Right ventricle myocardium inferior (tissue), 1 donor: ENCODE measurements around the gene SMG9. TPM values are rescaled to one million over a fixed set of nuclear protein-coding genes. Genes with fewer than 3 reads are reported as not detected.
"Not testable (repeated sequence)": the region's sequence is repeated elsewhere in the genome, so short reads cannot be mapped to it uniquely, and the experiment has no call there.

Experiments used
- ATAC-seq: fragments of 200-7000 bp; cut with Tn5 transposase; one replicate; pipeline ENCODE4 v1.9.1; 2020; ENCODE audit warnings: mild to moderate bottlenecking, moderate library complexity
- DNase-seq: peaks from one replicate; pipeline ENCODE4 v3.0.0; 2021; ENCODE audit errors: missing footprints
- intact Hi-C: fragments of 100-400 bp; cut with DNase I; formaldehyde crosslinking; loops from one replicate; pipeline ENCODE4 v1.11.0; 2022
- total RNA-seq: library from RNA; stranded (reverse); fragmentation: NEBNext Ultra II Directional; extraction: Animal tissue kit (Norgen Biotek cat#: 25700); gene quantifications from one replicate; pipeline ENCODE4 v1.2.1, GENCODE V29; 2021
- donor health status: DM: no; HTN: yes; CAD: no; lungs with severe emphysema.

The SMG9 gene
- total RNA-seq, 1 donor from 2014 or later = 15.7 TPM

DNA sequence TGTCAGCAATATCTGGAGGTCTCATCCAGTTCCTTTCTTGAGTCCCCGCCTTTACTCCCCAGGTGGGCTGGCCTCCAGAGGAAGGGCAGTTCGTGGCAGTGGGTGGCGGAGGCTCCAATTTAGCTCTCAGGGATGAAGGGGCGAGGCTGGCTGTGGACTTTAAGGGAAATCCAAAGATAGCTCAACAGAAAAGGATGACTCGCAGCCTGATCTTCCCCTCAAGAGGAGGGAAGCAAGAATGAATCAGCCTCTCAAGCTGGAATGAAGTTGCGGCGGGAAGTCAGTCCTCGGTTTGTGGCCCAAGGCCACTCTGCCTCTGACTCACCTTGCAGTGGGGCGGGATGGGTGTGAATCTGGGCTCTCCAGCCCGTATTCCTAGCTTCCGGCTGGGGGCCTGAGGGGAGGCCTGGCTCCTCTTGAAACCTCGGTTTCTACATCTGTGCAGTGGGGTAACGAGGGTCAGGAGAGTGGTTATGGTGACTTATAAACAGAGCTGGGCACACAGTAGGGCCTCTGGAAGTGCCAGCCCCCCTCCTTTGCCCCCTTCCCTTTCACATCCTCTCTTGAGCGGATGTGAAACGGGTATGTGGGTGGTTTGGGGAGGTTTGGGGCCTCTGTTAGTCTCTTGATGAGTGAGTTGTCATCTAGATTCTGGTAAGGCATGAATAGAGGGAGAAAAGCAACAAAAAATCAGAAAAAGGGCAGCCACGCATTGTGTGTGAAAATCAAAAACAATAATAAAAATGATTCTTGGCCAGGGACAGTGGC lies 10.5 kb upstream of the SMG9 start:
- ATAC-seq (peak; percentile 51), DNase-seq (no peak)
- intact Hi-C loops = no loop called here

DNA sequence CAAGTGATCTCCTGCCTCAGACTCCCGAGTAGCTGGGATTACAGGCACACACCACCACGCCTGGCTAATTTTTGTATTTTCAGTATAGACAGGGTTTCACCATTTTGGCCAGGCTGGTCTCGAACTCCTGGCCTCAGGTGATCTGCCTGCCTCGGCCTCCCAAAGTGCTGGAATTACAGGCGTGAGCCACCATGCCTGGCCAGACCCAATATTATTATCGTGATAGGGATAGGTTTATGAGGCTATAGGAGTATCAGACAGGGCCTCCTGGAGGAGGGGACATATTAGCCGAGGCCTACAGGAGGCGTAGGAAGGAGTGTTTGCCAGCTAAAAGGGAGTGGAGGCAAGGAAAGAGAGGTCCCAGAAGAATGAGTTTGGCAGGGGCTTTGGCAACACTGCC lies 9.9 kb upstream of the SMG9 start:
- peak; percentile 21 for ATAC-seq
- intact Hi-C loops, DNase-seq: not testable (repeated sequence)

DNA sequence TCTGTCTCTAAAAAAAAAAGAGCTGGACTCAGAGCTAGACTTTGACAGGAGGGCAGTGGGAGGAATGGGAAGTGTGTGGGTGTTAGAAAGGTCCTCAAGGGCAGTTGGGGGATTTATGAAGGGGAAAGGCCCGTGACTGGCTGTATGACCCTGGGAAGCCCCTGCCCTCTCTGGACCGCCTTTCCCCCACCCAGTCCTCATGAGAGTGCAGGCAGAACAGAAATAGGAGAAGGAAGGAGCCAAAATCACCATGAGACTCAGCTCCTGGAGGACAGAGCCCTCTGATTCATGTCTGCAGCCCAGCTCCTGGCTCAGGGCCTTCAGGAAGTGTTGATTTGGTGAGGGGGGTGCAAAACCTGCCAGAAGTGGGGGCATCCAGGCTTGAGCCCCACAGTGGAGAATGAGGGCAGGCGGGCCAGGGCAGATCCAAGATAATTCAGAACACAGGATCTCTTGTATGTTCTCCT lies 8.7 kb upstream of the SMG9 start:
- ATAC-seq = no peak
- no peak for DNase-seq
- intact Hi-C loops = no loop called here

DNA sequence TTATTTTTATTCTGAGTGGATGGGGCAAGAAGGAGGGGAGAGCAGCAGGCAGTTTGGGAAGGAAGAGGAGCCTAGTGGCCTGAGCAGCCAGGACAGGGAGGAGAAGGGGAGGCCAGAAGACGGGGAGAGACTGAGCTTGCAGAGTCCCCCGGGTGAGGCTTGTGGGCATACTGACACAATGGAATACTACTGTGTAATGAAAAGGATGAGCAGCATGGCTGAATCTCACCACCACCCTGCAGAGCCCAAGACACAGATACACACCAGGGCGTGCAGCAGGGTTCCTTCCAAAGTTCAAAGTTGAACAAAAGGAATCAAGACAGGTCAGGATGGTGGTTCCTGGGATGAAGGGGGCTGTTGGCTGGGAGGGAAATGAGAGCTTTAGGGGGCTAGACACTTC lies 8.1 kb upstream of the SMG9 start:
- ATAC-seq (no peak), DNase-seq (no peak)
- intact Hi-C loops = no loop called here

DNA sequence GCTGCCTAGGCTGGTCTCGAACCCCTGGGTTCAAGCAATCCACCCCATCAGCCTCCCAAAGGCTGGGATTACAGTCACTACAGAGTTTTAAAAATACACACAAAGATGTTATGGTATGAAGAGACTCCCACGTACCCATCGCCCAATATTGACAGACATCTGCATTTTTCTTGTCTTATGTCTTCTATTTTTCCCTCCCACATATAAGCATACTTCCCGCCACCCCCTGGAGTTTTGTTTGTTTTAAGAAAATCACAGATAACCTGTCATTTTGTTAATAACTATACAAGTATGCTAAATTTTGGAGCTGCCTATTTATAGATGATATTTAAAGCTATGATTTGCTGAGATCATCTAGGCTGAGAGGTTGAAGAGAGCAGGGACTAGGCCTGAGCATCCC lies 6.2 kb upstream of the SMG9 start:
- intact Hi-C loops = no loop called here
- ATAC-seq (no peak), DNase-seq (no peak)

DNA sequence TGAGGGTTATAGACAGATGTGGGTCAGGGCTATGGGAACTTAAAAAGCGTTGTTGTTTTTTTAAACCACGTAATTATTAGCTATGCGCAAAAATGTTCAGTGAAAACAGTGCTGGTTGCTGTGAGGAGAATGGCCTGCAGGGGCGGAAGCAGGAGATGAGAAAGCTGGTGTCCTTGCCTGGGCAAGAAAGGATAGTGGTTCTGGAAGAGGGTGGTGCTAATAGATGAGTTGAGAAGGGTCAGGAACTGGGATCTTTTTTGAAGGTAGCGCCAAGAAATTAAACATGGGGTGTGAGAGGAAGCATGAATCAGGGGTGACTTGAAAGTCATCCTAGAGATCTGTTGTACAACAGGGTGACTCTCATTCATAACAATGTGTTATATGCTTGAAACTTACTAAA lies 4.8 kb upstream of the SMG9 start:
- DNase-seq (no peak), ATAC-seq (no peak)
- intact Hi-C loops = loop anchor here (10.0 kb wide), 1 partner anchor 175 kb away; the partner anchor contains the start of gene ZNF45

DNA sequence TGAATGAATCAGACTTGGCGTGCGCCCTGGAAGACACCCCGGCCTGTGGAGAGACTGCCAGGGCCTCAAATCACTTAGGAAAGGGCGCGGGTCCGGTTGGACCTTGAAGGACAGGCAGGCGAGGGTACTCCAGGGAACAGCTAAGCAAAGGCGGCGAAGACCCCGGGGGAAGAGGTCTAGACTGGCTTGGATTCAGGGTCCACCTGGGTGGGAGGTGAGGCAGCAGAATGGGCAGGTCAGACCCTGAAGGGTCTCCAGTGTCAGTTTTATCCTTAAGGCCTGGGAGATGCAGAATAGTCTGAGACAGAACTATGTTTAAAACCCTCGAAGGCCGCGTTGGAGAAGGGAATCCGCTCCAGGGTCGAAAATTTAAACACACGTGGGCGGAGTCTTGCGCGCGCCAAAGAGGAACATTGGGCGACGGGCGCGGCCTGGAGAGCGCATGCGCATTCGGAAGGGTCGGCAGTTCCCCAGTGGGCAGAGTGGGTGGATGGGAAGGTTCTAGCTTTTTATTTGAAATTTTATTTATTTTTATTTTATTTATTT lies 567 bp upstream of the SMG9 start:
- ATAC-seq (peak; percentile 74), DNase-seq (peak; percentile 90)
- intact Hi-C loops = loop anchor here (2.0 to 10.0 kb wide), 2 partner anchors 87 to 179 kb away; partner anchors contain the start of gene ZNF45

DNA sequence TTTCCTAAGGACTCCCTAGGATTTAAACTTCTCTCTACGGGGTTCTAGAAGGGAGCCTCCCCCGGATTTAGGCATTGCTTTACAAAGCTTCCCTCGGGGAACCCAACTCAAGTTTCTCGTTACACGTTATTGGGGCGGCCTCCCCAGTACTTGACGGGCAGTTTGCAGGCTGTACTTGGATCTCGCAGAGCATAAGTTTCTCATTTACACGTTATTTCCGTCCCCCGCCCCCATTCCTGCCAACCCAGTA lies 584 bp downstream of the SMG9 start:
- DNase-seq (no peak), ATAC-seq (no peak)
- intact Hi-C loops = loop anchor here (2.0 to 10.0 kb wide), 2 partner anchors 85 to 181 kb away; partner anchors contain the start of gene ZNF45

DNA sequence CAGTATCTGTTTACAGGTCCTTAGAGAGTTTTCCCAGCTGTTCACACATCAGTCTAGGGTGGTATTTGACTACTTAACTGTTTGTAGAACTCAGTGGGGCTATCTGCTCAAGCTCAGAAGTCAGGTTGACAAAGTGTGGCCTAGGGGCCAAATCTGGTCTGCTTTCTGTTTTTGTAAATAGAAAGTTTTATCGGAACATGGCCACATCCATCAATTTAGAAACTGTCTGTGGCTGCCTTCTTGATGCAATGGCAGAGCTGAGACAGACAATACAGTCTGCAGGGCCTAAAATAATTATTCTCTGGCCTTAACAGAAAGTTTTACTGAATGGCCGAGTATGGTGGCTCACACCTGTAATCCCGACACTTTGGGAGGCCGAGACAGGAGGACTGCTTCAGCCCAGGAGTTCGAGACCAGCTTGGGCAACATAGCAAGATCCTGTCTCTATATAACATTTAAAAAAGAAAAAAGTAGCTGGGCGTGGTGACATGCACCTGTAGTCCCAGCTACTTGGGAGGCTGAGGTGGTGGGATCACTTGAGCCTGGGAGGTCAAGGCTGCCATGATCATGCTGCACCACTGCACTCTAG lies 2.4 kb downstream of the SMG9 start:
- ATAC-seq (no peak), DNase-seq (no peak)
- intact Hi-C loops = loop anchor here (10.0 kb wide), 1 partner anchor 182 kb away; the partner anchor contains the start of gene ZNF45

DNA sequence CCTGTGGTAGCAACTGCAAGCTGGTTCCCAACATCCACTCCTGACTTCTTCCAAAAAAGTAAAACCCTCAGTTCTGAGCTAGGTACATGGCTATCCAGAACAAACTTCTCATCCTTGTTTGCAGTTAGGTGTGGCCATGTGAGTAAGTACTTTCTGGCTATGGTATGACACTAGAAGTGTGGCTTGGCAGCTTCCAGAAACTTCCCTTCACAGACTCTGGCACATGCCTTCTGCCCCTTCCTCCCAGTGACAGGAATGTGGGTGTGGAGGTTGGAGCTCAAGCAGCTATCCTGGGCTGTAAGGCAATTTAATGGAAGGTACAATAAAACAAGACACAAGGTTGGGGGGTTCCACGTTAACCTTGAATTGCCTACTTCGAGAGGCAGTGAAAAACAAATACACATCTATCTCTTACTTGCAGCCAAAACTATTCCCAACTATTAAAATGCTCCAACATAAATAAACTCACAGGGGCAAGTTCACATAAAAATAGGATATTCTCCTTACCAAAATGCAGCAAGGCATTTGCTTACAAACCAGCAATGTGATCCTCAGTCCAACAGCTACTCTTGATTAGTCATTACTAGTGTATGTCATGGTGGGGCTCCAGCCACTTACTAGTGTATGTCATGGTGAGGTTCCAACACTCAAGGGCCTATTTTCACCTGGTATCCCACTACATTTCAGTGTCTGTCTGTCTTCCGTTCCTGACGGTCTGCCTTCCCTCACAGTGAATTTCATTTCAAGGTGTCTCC lies 3.1 kb downstream of the SMG9 start:
- DNase-seq = no peak
- intact Hi-C loops = loop anchor here (10.0 kb wide), 1 partner anchor 183 kb away; the partner anchor contains the start of gene ZNF45
- ATAC-seq = no peak

DNA sequence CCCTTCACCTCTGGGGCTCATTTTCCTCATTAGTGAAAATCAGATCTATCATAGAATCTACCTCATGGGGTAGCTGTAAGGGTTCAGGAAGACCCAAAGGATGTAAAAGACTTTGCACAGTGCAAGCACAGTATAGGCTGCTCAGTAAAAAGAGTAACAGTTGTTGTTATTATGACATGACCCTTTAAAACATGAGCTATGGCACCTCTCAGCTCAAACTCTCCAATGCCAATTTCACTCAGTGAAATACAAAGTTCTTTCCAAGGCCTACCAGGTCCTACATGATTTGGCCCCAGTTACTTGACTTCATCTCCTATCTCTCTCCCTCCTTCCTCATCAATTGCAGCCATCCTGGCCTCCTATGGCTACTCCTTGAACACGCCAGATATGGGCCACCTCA lies 4.9 kb downstream of the SMG9 start:
- ATAC-seq (no peak), DNase-seq (no peak)
- intact Hi-C loops = loop anchor here (10.0 kb wide), 1 partner anchor 185 kb away; the partner anchor contains the start of gene ZNF45

DNA sequence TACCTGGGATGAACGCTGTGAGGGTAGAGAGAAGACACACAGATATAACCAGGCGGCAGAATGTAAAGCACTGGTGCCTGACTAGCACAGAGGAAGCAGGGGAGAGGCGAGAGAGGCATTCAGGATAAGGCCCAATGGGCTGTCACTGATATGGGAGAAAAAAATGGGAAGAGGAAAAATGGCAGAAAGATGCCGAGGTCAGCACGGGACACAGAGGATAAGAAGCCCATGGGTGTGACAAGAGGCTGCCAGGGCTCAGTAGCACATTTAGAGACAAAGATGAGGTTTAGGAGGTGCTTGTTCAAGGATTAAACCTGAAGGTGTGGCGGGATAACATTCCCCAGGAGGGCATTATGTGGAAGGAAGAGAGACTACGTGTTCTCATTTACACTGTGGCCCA lies 5.6 kb downstream of the SMG9 start:
- no peak for ATAC-seq
- no peak for DNase-seq
- intact Hi-C loops = no loop called here

DNA sequence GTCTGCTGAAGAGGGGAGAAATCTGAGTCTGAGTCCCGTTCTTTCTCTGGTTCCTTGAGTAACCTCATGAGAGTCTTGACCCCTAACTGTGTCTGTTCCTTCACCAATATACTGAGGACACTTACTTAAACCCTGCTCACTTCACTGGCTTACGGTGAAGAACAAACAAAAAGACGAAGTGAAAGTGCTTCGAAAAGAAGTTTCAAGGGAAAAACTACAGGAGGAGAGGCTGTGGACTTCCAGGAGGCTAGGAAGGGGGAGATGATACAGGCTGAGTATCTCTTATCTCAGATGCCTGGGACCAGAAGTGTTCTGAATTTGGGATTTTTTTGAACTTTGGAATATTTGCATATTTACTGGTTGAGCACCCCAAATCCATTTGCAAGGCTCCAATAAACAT lies 6.1 kb downstream of the SMG9 start:
- intact Hi-C loops = no loop called here
- DNase-seq = no peak
- no peak for ATAC-seq

DNA sequence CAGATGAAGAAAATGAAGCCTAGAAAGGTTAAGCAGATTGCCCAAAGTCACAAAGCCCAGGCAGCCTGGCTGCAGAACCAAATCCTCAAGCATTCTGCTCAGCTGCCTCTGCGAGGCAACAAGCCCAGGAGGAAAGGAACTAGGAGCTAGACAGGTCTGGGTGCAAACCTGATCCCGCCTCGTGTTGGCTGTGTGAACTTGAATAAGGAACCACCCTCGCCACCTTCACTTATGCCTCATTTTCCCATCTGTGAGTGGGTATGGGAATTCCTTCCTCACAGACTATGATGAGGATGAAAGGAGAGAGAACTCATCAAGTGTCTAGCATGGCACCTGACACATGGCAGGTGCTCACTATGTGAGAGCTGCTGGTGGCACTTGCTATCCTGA lies 6.6 kb downstream of the SMG9 start:
- DNase-seq (no peak), ATAC-seq (no peak)
- intact Hi-C loops = no loop called here

DNA sequence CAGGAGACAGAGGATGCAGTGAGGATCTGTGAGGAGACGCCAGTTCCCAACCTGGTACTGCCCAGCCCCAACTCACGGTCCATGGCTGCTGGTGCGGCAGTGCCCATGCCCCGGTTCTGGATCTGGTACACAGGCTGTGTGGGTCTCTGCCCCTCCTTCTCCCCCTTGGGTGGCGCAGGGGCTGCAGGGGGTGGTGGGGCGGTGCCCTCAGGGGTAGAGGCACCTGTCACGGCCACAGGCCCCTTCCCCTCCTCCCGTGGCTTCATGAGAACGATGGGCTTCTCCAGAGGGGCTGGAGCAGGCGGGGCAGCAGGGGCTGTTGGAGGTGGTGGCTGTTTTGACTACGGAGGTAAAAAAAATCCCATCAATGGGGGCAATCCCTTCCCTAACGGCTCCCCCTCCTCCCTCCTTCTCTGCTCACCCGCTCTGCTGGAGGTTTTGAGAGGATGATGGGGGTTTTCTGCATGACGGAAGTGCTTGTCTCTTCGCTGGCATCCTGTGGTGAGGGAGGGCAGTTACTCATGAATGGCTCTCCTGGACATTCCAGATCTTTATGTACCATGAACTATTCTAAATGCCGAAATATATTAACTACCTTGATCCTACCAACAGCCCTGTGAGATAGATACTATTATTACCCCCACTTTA lies 7.1 kb downstream of the SMG9 start:
- ATAC-seq (no peak), DNase-seq (no peak)
- intact Hi-C loops = no loop called here

DNA sequence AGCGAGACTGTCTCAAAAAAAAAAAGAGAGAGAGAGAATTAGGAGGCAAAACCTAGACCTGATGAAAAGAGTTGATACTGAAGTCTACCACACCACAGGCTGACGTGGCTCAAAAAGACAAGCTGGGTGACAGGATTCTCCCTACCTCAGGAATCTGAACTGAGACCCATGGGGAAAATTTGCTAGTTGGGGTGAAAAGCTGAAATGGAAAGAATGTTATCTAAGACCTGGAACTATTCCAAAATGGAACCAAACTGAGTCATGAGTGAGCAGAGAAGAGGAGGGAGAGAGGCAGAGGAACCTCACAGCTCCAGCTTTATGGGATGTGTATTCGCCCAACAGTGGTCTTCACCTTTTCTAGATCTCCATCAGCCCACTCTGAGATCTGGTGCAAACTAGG lies 11.7 kb downstream of the SMG9 start:
- intact Hi-C loops = no loop called here
- ATAC-seq = no peak
- DNase-seq = no peak

DNA sequence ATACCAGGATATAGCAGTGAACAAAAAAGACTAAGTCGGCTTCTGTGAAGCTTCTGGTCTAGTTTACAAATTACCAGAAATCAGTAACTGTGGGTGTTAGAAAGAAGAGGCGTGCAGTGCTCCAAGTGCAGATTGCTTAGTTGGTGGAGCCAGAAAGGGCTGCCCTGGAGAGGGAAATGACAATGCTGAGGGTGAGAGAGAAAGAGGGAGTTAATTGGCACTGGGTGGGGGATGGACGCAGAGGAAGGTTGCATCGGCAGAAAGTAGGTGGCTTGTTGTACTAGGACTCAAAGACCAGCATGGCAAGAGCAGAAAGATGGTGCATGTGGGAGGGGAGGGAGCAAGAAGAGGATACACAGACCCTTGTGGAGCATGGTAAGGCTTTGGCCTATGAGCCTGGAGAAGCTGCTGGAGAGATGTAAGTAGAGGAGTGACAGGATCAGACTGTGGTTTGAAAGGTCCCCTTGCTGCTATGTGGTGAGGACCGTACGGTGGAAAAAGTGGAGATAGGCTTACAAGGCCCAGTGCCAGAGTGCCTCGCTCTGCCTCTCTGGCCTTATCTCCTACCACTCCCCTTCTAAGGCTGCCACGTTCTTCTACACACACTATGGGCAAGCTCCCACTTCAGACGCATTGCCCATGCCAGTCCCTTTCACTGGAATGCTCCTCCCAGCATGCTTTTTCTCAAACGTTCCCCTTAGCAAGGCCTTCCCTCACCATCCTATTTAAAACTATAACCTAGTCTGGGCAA lies 13.5 kb downstream of the SMG9 start:
- no peak for DNase-seq
- intact Hi-C loops = no loop called here

DNA sequence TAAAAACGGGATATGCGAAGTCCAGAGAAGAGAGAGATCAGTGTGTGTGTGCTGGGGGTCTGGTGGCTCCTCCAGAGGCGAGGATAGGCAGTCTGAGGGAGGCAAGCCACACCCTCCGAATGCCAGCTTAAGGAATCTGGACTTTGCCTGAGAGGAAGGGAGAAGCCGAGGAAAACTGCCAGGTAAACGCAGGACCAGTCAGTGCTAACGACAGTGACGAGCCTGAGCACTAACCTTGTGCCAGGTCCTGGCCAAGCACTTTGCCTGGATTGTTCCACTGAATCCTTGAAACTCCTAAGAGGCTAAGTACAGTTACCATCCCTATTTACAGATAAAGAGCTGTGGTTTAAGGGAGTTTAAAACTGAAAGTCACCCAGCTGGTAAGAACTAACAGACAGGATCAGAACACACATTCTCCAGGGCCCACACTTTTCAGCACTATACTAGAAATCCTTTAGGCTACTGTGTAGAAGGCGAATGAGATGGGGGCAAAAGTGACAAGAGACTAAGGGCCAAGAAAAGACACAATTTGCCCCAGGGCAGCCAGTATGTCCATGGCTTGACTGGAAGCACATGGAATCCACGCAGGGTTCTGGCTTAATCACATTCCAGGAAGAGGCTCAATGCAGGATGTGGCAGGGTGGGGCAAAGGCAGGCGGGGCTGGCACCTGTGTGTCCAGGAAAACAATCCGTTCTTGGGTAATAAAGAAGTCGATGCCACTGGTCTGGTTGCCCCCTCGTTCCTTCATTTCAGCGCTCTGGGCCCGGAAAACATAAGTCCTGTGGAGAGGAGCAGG lies 15.1 kb downstream of the SMG9 start:
- intact Hi-C loops = no loop called here
- ATAC-seq = no peak

More for the DNA sequence above, 13.5 kb downstream of the SMG9 start:
- ATAC-seq = peak; percentile 47

More for the DNA sequence above, 15.1 kb downstream of the SMG9 start:
- no peak for DNase-seq
